NOMO-1 (cell line): ENCODE results near the gene KASH5.

Experiments
- DNase-seq, 2 experiments: peaks; one replicate each; lab custom pipeline; 2025; ENCODE audit not compliant: unreplicated experiment in 2 of 2; lab: John Stamatoyannopoulos, UW

KASH5 gene

DNA sequence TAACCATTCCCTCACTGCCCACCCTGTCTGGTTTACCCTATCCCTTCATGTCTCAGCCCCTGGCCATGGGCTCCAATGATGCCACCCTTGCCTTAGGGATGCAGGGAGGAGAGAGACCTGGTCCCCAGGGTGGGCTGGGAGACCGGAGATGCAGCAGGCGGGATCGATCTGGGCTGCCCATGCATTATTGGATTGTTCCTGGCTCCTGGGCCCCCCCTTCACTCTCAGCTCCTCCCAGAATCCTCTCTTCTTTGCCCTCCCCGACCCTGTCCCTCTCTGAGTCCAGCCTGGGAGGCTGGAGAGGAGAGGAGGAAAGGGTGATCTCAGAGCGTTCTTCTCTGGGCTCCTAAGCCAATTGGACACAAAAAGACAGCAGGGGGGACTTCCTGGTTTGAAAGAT, 5.8 kb downstream of the KASH5 start:
- DNase-seq, result no peak

DNA sequence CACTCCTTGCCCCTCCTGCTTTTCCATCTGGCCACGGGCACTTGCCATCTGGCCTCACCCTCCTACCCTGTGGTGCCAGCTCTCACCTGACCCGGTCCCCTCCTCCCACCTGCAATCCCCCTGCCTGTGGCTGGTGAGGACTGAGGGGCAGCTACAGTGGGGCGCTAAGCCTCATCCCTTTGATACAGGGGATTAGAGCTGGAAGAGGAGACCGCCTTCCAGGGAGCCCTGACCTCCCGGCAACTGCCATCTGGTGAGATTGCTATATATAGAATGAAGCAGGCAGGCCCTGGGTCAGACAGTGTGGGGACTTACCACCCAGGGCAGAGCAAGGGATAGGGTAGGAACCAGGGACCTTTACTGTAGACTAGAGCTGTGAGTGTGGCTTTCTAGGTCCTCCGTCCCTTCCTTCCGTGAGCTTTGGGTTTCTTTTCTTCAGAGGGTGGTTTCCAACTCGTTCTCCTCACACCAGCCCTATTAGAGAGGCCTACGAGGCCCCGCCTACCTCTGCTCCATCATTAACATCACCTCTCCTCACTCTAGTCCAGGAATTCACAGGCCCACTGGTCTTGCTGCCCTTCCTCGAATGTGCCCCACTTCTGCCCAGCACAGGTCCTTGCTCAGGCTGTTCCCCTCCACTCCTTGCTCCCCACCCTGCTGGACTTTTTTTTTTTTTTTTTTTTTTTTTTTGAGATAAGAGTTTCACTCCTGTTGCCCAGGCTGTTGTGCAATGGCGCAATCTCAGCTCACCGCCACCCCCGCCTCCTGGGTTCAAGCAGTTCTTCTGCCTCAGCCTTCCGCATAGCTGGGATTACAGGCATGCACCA, 7.7 kb downstream of the KASH5 start:
- DNase-seq, result peak in 1 of 2 experiments; percentile 5

DNA sequence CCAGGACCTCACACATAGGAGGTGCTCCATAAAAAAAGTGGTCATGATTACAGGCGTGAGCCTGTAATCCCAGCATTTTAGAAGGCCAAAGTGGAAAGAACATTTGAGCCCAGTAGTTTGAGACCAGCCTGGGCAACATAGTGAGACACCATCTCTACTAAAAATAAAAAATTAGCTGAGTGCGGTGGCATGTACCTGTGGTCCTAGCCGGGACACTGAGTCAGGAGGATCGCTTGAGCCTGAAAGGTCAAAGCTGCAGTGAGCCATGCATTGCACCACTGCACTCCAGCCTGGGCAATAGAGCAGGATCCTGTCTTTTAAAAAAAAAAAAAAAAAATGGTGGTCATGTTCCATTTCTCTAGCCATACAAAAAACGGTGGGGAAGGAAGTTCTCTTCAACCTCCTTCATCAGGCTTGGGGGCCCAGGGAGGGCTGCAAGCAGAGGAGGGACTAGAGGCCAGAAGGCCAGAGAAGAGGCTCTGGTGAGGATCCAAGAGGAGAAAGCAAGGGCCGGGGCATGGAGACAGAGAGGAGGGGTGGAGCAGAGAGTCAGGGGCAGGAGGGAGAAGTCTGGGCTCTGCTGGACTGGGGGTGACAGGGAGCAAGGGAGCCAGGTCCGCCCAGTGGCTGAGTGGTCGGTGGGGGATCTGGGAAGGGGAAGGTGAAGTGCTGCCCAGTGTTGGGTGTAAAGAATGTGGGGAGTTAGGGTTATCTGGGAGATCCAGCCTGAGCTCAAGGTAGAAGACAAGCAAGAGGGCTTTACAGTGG, 8.9 kb downstream of the KASH5 start:
- DNase-seq, result no peak

DNA sequence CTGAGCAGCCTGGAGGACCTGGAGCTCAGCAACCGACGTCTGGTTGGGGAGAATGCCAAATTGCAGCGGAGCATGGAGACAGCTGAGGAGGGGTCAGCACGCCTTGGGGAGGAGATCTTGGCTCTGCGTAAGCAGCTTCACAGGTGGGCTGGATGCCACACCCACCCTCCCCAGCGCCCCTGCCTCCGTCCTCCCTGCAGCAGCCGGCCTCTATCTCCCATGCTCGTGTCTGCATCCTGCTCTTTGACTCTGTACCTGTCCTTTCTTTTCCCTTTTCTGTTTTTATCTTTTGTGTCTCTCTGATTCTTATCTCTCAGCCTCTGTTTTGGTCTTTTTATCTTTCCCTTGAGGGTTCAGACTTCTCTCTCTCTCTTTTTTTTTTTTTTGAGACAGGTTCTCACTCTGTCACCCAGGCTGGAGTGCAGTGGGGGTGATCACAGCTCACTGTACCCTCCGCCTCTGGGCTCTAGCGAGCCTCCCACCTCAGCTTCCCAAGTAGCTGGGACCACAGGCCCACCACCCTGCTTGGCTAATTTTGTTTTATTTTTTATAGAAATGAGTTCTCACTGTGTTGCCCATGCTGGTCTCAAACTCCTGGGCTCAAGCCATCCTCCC, 10.1 kb downstream of the KASH5 start:
- DNase-seq, result no peak

DNA sequence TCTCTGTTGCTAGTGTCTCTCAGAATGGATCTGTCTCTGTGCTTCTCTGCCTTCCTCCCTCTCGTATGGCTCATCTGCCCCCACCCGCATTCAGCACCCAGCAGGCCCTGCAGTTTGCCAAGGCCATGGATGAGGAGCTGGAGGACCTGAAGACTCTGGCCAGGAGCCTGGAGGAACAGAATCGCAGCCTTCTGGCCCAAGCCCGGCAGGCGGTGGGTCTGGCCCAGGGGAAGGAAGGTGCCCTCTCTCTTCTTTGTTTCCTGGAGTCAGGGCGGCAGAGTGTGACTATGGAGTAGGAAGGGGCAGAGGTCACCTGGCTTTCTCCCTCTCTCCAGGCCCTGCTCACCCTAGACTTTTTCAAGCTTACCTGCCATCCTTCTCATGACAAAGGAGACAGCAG, 10.9 kb downstream of the KASH5 start:
- no peak for DNase-seq

DNA sequence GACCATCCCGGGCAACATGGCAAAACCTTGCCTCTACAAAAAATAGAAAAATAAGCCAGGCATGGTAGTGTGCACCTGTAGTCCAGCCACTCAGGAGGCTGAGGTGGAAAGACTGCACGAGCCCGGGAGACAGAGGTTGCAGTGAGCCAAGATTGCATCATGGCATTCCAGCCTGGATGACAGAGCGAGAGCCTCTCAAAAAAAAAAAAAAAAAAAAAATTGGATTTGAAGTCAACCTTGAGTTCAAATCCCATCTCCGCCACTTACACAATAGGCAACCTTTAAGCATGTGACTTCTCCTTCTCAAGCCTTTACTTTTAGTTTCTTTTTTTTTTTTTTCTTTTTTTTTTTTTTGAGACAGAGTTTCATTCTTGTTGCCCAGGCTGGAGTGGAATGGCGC, 12.0 kb downstream of the KASH5 start:
- no peak for DNase-seq

DNA sequence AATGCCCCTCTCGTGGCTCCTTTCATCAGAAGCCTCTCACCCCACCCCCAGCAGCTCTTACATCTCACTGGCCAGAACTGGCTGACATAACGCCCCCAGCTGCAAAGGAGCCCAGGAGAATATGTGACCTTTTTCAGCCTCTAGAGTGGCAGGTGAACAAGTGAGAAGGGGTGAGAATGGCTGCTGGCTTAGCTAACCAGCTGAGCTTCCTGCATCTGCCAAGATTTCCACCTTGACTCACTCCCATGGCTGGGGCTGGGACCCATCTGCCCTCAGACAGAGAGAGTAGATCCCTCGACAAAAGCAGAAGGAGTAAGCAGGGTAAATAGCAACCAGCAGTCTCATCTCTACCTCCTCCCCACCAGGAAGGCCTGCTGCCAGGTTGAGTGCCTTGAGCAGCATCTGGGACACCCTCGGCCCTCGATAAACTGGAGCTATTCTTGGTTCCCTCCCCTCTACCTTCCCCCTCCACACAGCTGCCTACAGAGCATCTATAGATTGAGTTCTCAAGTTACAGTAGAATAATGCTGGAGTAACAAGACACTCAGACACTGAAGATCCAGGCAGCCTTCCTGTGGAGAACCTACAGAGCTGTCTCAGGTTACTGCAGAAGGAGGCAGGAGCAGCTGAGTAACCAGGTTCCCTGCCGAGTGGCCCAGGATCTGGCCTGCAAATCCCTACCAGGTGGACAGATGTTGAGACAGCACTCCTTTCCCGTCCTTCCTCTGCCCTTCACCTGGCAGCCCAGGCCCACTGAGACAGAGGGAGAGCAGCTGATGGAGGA, 15.5 kb downstream of the KASH5 start:
- DNase-seq, result no peak

DNA sequence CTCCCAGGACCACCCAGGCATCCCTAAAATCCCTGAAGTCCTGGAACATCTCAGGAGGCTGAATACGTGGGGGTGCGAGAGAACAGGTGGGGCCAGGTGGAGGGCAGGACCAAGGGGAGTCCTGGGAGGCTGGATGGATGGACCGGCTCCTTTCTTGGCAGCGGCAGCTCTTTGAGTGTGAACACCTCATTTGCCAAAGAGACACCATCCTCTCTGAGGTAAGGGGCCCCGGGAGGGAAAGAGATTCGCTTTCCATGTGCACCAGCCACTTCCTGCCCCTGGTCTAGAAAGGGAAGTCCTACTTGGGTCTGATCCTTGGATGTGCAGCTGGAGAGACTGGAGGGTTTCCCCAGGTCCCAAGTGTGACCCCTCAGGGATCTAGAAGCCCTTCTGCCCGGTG, 19.0 kb downstream of the KASH5 start:
- no peak for DNase-seq

DNA sequence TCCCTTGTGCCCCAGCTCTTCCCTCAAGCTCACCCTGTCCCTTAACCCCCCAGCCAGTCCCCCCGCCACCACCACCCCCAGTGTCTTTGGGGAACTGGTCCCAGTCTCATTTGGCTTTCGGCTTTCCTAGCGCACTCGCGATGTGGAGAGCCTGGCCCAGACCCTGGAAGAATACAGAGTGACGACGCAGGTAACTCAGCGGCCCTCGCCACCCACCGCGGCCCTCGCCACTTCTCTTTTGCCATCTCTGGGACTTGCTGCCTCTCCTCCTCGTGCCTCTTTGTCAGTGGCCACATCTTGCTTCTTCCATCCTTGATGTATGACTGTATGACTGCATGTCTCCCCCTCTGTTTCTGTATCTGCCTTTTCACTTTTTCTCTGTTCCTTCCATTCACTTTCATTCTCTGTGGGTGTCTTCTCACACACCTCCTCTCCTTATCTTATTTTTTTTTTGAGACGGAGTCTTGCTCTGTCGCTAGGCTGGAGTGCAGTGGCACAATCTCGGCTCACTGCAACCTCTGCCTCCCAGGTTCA, 19.5 kb downstream of the KASH5 start:
- DNase-seq, result no peak

DNA sequence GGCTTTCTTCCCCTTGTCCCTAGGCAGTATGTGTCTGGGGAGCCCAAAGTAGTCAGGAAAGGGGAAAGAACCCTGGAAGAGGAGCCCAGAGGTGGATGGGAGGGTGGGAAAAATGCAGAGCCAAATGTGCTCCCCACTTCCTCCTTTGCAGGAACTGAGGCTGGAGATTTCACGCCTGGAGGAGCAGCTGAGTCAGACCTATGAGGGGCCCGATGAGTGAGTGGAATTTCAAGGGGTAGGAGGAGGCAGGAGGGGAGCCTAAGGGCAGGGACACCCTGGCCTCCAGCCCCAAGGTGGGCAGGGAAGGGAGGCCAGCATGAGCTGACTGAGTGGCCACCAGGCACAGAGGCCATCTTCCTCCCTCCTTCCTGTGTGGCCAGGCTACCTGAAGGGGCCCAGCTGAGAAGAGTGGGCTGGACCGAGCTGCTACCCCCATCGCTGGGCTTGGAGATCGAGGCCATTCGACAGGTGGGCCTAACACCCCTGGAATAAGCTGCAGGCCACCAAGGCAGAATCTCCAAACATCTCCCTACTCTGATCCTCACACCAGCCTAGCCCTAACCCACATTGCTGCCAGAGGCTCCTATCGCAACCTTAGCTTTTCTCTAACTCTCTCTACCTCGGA, 20.9 kb downstream of the KASH5 start:
- no peak for DNase-seq

DNA sequence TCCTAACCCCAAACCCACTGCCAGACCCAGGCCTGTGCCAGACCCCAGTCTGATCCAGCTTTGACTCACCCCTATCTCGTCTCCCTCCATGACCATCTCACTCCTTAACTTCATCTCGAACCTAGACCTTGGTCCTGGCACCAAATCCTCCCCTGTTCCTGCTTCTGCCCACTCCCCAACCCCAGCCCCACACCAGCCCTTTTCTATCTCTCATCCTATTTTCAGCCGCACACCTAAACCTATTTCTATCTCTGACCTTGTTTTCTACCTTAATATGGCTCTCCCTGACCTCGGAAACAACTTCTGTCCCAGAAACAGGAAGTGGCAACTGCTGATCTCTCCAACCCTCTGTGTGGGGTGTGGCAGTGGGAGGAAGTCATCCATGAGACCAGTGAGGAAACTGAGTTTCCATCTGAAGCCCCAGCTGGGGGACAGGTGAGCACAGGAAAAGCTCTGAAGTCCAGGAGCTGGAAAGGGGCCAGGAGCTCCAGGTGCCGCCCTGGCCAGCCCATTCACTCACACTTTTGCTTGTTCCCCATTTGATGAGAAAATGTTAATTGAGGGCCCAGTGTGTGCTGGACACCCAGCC, 21.5 kb downstream of the KASH5 start:
- peak; percentile 55 to 77 for DNase-seq

DNA sequence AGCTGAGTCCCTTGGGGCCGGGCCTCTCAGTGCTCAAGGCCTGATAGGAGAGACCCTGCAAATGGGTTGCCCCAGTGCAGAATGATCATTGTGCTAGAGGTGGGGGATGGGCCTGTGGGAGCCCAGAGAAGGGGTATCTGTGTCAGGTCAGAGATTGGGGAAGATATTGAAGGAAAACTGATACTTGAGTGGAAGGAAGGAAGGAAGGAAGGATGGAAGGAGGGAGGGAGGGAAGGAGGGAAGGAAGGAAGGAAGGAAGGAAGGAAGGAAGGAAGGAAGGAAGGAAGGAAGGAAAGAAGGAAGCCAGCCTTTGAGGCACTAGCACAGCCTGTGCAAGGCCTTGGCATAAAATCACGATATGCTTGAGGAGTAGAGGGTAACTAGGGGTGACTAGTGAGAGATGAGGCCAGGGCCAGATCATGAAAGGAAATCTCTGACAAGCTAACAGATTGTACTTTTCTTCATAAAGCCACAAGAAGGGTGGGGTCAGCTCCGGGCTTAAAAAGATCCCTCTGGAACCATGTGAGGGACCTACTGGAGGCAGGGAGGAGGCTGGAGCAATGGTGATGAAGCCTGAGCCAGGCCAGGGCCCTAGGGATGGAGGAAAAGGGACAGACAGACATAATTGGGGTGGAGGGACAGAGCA, 23.8 kb downstream of the KASH5 start:
- no peak for DNase-seq

DNA sequence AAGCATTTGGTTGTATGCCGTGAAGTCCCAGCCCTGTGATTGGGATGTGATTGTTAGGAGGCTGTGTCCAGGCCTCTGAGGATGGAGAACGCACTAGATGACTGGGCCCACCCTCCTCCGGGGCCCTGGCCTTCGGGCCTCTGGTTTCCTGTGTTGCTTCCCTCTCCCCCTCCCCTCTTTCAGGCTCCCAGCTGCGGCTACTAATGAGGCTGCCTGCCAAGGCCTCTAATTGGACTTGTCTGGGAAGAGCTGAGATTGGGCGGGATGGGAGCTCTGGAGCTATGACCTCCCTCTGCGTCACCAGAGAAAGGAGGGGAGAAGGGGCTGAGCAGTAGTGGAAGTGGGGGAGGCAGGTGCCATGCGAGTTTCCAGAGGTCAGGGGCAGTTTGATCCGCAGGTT, 25.3 kb downstream of the KASH5 start:
- no peak for DNase-seq

DNA sequence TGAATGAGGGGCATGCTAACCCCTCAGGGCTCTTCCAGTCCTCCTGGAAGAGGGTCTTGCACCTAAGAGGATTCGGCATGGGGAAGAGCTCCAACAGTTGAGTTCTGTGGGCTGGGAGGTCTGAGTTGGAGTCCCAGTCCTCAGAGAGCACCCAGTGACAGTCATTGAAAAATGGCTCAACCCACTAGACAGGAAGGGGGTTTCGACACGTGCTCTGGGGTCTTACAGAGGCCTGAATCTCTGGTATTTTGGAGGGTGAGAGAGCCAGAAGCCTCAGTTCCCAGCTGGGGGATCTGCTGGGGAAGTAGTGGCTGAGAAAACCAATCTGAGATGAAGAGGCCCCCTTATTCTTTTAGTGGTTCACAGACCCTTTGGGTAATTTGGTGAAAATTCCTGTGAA, 26.2 kb downstream of the KASH5 start:
- DNase-seq, result no peak

DNA sequence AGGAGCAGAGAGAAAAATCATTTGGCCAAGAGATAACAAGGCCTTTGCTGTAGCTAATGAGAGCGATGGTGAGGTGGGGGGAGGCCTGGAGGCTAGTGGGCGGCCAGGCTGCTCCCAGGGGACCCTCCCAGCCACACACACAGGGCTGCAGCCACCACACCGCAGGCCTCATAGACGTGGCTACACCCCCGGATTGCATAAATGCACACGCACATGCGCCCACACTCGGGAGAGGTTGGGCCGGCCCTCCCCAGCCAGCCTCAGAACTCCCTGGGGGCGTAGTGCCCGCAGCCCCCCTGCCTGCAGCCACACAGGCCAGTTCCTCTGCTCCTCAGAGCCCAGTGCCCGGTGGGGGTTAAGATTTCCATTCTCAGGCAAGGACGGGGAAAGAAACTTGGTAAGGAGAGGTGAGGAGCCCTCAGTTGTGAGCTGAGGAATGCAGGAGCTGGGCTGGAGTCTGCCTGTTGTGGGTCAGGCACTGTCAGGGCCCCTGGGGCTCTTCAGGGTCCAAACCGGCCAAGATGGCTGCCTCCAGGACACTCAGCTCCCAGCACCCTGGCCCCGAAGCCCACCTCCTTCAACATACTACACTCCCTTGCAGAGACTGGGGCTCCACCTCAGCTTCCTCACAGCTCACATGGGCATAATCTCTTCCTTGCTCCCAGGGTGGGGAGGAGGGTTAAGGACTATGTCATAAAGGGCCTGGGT, 27.2 kb downstream of the KASH5 start:
- no peak for DNase-seq

DNA sequence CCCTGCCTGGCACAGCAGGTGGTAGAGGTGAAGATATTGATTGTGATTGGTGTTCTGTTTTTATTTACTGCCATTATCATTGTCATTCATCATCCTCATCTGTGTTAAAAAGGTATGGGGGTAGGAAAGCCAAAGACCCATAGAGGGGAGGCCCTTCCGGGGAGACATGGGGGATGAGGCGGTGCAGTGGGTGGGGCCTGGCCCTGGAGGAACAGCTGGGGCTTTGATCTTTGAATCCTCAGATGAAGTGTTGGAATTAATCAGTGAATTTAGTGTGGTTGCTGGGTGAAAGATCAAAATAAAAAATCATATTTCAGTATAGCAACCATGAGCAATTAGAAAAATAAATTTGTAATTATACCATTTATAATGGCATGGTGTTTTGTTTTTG, 27.8 kb downstream of the KASH5 start:
- DNase-seq, result no peak

DNA sequence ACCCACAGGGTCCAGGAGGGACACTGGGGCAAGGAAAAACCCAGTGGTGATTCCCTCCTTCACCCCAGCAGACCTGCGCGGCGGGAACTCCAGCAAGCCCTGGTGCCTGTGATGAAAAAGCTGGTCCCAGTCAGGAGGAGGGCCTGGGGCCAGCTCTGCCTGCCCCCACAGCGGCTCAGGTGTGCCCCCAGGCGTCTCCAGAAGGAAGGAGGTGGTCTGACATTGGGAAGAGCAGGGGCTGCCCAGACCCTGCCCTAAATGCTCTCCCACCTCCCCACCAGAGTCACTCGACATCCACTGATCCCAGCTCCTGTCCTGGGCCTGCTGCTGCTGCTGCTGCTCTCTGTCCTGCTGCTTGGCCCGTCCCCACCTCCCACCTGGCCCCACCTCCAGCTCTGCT, 29.0 kb downstream of the KASH5 start:
- no peak for DNase-seq

DNA sequence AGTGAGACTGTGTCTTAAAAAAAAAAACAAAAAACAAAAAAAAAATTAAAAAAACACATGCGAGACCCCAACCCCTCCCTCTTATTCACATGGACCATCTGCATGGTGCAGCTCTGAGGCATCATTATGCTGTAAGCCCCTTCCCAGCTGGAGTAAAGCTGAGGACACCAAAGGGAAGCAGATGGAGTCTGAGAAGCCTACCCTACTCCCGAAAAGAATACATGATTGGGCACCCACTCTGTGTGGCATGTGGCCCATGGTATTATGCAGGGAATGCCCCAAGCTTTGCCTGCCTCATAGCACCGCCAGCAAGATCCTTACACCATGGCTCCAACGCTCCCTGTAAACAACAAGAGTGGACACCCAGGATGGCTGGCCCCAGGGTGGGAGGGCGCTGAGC, 30.5 kb downstream of the KASH5 start:
- DNase-seq, result no peak

DNA sequence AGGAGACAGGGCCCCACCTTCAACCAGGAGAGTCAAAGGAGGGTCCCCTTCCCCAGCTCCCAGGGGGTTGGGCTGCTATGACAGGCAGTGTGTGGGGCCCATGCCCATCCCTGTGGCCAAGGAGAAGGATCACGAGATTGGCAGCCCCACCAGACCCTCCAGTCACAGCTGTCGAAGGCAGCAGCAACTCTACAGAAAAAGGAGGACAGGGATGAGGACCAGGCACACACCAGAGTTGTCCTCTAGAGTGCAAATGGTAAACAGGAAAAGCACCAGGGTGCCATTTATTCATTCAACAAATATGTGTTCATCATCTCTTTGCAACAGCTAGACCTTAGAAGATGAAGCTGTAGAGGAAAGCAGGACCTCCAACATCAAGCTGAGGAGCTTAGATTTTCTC, 31.1 kb downstream of the KASH5 start:
- no peak for DNase-seq
